ENCODE results near the gene PTPRG.
"Not testable (repeated sequence)": the region's sequence is repeated elsewhere in the genome, so short reads cannot be mapped to it uniquely, and the experiment has no call there.

GRCh38 chr3:61552704-61553103, 8.7 kb upstream of the PTPRG start:
- TF ChIP-seq CTCF (conservative IDR thresholded peaks at IDR 0.05); ZFX (IDR thresholded peaks at IDR 0.05): not testable (repeated sequence)
